WTC11 (cell line): ENCODE results near the gene UBAC2. TPM values are rescaled to one million over a fixed set of nuclear protein-coding genes. Genes with fewer than 3 reads are reported as not detected.

ENCODE experiments used
- ATAC-seq: fragments of 200-7000 bp; cut with Tn5 transposase; 2 replicates; pipeline ENCODE4 v1.10.0; 2021; ENCODE audit warnings: mild to moderate bottlenecking, moderate library complexity
- CTCF ChIA-PET: fragments of 300-600 bp; sonication (Branson Sonifier 250); formaldehyde crosslinking; loops from one replicate; lab custom pipeline; 2021; ENCODE audit warnings: antibody characterized with exemption; lab: Charles Lee
- POLR2A ChIA-PET: fragments of 350-600 bp; sonication (Branson Sonifier 250); formaldehyde crosslinking; loops from one replicate; lab custom pipeline; 2021; ENCODE audit warnings: antibody characterized with exemption; lab: Charles Lee
- DNase-seq: peaks from one replicate; pipeline ENCODE4 v3.0.0; 2021; ENCODE audit warnings: low spot score
- H3K27ac Mint-ChIP-seq: 2 replicates; pipeline ENCODE4 v1.8.0; 2021; ENCODE audit warnings: mixed read lengths
- H3K27me3 Mint-ChIP-seq: 2 replicates; pipeline ENCODE4 v1.8.0; 2021; ENCODE audit warnings: low read depth, mild to moderate bottlenecking, moderate library complexity, mixed read lengths
- H3K36me3 Mint-ChIP-seq: 2 replicates; pipeline ENCODE4 v1.8.0; 2021; ENCODE audit warnings: mixed read lengths
- H3K4me1 Mint-ChIP-seq: 2 replicates; pipeline ENCODE4 v1.8.0; 2022; ENCODE audit warnings: mixed read lengths
- H3K4me3 Mint-ChIP-seq: 2 replicates; pipeline ENCODE4 v1.8.0; 2021; ENCODE audit warnings: mild to moderate bottlenecking, moderate library complexity, mixed read lengths
- H3K9me3 Mint-ChIP-seq: 2 replicates; pipeline ENCODE4 v1.8.0; 2021; ENCODE audit warnings: mixed read lengths
- ATF1 ChIP-seq: sonication (generic); formaldehyde crosslinking; IDR thresholded peaks from 2 replicates; pipeline ENCODE4 v1.8.1; 2023; ENCODE audit warnings: mild to moderate bottlenecking, moderate library complexity, missing genetic modification reagents
- FOXJ3 ChIP-seq: sonication (generic); formaldehyde crosslinking; IDR thresholded peaks from 2 replicates; pipeline ENCODE4 v1.9.0; 2021; ENCODE audit warnings: missing genetic modification reagents, mild to moderate bottlenecking, borderline replicate concordance
- FOXK1 ChIP-seq: sonication (generic); formaldehyde crosslinking; IDR thresholded peaks from 2 replicates; pipeline ENCODE4 v1.8.0; 2022; ENCODE audit warnings: mild to moderate bottlenecking, moderate library complexity, missing genetic modification reagents
- GRHL2 ChIP-seq: fragments of 250-450 bp; sonication (Bioruptor Pico); IDR thresholded peaks from 2 replicates; pipeline ENCODE4 v1.8.0; 2022; ENCODE audit warnings: mild to moderate bottlenecking, moderate library complexity; ENCODE audit not compliant: insufficient replicate concordance, severe bottlenecking
- GTF2I ChIP-seq: fragments of 250-450 bp; sonication (Bioruptor Pico); conservative IDR thresholded peaks from 2 replicates; pipeline ENCODE4 v1.4.0; 2021; ENCODE audit warnings: mild to moderate bottlenecking
- SMAD4 ChIP-seq: sonication (generic); formaldehyde crosslinking; IDR thresholded peaks from 2 replicates; pipeline ENCODE4 v1.8.0; 2022; ENCODE audit warnings: mild to moderate bottlenecking, missing genetic modification reagents
- ZNF232 ChIP-seq: sonication (generic); formaldehyde crosslinking; IDR thresholded peaks from 2 replicates; pipeline ENCODE4 v1.8.0; 2022; ENCODE audit warnings: mild to moderate bottlenecking, missing genetic modification reagents
- ZNF423 ChIP-seq: fragments of 250-450 bp; sonication (Bioruptor Pico); IDR thresholded peaks from 2 replicates; pipeline ENCODE4 v2.1.2; 2022; ENCODE audit warnings: mild to moderate bottlenecking, moderate library complexity
- total RNA-seq: library from RNA; stranded (reverse); gene quantifications from 3 replicates; pipeline ENCODE4 v1.2.3, GENCODE V29; 2021
- TF ChIP-seq, protein P1 (sequence below): sonication (generic); formaldehyde crosslinking; IDR thresholded peaks from 2 replicates; pipeline ENCODE4 v1.8.1; 2023; ENCODE audit warnings: mild to moderate bottlenecking, missing genetic modification reagents, moderate library complexity
- TF ChIP-seq, protein P2 (sequence below): sonication (generic); formaldehyde crosslinking; IDR thresholded peaks from 2 replicates; pipeline ENCODE4 v1.8.0; 2022; ENCODE audit warnings: mild to moderate bottlenecking, missing genetic modification reagents
- TF ChIP-seq, protein P3 (sequence below): sonication (generic); formaldehyde crosslinking; IDR thresholded peaks from 2 replicates; pipeline ENCODE4 v1.8.1; 2023; ENCODE audit warnings: mild to moderate bottlenecking, missing genetic modification reagents
- TF ChIP-seq, protein P4 (sequence below): fragments of 250-450 bp; sonication (Bioruptor Pico); conservative IDR thresholded peaks from 2 replicates; pipeline ENCODE4 v1.9.0; 2021; ENCODE audit warnings: mild to moderate bottlenecking
- TF ChIP-seq, protein P5 (sequence below): sonication (generic); formaldehyde crosslinking; IDR thresholded peaks from 2 replicates; pipeline ENCODE4 v1.8.0; 2022; ENCODE audit warnings: mild to moderate bottlenecking, missing genetic modification reagents
- TF ChIP-seq, protein P6 (sequence below): sonication (generic); formaldehyde crosslinking; IDR thresholded peaks from 2 replicates; pipeline ENCODE4 v1.8.1; 2022; ENCODE audit warnings: mild to moderate bottlenecking, moderate library complexity, missing genetic modification reagents

Gene UBAC2
- total RNA-seq, 1 experiment from 2014 or later, result 64.7 TPM

DNA sequence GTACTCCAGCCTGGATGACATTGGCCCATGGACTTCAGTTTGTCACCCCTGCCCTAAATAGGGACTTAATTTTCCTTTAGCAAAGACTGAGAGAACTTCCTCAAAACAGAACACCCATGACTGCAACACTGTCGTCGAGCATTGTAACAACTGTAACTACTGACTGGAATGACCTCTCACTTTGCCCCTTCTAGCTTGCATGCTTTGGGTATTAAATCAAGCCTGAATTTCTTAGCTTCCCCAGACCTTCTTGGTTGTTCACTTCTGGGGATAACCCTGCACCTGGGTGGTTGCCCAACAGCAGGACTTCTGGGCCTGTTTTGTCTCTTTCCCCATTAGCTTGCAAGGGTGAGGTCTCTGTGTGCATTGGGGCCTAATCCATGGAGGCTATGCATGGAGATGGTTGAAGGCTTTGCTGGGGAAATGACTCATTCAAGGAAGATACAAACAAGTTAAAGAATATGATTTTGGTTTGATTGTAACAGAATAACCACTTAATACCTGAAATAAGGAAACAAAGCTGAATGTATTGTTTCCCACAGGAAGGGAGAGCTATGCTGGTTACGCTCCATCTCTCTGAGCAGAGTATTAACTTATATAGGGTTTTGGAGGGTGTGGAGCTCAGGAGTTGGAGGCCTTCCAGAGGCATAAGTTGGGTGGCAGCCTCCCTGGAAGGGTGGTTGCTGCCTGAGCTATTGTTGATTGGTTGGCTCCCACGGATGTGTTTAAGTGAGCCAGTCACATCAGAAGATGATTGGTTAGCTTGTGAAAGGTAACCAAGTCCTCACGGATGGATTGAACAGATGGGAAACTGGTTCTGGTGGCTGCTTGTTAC lies 34.7 kb upstream of the UBAC2 start:
- Mint-ChIP-seq H3K36me3 (no peaks in the 10 kb centered on the region), H3K4me1 (no peaks in the 10 kb centered on the region), H3K9me3 (peaks cover 16% of the 10 kb centered on the region)
- no peak for DNase-seq
- TF ChIP-seq FOXJ3 (CRISPR knock-in tag) (no peak), GTF2I (CRISPR knock-in tag) (no peak), ZNF423 (CRISPR knock-in tag) (no peak)
- TF ChIP-seq, protein P1, sequence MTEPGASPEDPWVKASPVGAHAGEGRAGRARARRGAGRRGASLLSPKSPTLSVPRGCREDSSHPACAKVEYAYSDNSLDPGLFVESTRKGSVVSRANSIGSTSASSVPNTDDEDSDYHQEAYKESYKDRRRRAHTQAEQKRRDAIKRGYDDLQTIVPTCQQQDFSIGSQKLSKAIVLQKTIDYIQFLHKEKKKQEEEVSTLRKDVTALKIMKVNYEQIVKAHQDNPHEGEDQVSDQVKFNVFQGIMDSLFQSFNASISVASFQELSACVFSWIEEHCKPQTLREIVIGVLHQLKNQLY, result no peak
- TF ChIP-seq, all 79 proteins: peak for 0
- Mint-ChIP-seq H3K27me3 (peaks cover 25% of the 10 kb centered on the region), H3K4me3 (no peak overlapping the region), H3K27ac (no peak overlapping the region)
- POLR2A ChIA-PET, result no interaction called here
- CTCF ChIA-PET, result no interaction called here
- no peak for ATAC-seq

DNA sequence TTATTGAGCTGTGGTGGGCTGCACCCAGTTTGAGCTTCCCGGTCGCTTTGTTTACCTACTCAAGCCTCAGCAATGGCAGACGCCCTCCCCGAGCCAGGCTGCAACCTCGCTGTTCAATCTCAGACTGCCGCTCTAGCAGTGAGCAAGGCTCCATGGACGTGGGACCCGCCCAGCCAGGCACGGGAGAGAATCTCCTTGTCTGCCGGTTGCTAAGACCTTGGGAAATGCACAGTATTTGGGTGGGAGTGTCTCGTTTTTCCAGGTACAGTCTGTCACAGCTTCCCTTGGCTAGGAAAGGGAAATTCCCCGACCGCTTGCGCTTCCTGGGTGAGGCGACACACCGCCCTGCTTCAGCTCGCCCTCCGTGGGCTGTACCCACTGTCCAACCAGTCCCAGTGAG lies 27.7 kb upstream of the UBAC2 start:
- Mint-ChIP-seq H3K9me3 (peaks cover 15% of the 10 kb centered on the region), H3K4me3 (no peak overlapping the region), H3K36me3 (no peaks in the 10 kb centered on the region), H3K4me1 (0 out of 2 replicates have a peak, but pooled peaks cover 3% of the 10 kb centered on the region), H3K27me3 (peaks cover 44% of the 10 kb centered on the region), H3K27ac (no peak overlapping the region)
- ChIA-PET CTCF (interaction anchor here (1.3 kb wide), 2 partner anchors 92 to 97 kb away, joined by 3 read pairs; no protein-coding TSS in a partner anchor), POLR2A (no interaction called here)
- DNase-seq (no peak), ATAC-seq (no peak)
- no peak for TF ChIP-seq GTF2I (CRISPR knock-in tag)
- no peak for TF ChIP-seq ATF1 (CRISPR knock-in tag)
- no peak for TF ChIP-seq SMAD4 (CRISPR knock-in tag)
- TF ChIP-seq, protein P2, sequence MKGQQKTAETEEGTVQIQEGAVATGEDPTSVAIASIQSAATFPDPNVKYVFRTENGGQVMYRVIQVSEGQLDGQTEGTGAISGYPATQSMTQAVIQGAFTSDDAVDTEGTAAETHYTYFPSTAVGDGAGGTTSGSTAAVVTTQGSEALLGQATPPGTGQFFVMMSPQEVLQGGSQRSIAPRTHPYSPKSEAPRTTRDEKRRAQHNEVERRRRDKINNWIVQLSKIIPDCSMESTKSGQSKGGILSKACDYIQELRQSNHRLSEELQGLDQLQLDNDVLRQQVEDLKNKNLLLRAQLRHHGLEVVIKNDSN (CRISPR knock-in tag), result no peak
- TF ChIP-seq, protein P3, sequence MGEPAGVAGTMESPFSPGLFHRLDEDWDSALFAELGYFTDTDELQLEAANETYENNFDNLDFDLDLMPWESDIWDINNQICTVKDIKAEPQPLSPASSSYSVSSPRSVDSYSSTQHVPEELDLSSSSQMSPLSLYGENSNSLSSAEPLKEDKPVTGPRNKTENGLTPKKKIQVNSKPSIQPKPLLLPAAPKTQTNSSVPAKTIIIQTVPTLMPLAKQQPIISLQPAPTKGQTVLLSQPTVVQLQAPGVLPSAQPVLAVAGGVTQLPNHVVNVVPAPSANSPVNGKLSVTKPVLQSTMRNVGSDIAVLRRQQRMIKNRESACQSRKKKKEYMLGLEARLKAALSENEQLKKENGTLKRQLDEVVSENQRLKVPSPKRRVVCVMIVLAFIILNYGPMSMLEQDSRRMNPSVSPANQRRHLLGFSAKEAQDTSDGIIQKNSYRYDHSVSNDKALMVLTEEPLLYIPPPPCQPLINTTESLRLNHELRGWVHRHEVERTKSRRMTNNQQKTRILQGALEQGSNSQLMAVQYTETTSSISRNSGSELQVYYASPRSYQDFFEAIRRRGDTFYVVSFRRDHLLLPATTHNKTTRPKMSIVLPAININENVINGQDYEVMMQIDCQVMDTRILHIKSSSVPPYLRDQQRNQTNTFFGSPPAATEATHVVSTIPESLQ (CRISPR knock-in tag), result no peak
- TF ChIP-seq, protein P4, sequence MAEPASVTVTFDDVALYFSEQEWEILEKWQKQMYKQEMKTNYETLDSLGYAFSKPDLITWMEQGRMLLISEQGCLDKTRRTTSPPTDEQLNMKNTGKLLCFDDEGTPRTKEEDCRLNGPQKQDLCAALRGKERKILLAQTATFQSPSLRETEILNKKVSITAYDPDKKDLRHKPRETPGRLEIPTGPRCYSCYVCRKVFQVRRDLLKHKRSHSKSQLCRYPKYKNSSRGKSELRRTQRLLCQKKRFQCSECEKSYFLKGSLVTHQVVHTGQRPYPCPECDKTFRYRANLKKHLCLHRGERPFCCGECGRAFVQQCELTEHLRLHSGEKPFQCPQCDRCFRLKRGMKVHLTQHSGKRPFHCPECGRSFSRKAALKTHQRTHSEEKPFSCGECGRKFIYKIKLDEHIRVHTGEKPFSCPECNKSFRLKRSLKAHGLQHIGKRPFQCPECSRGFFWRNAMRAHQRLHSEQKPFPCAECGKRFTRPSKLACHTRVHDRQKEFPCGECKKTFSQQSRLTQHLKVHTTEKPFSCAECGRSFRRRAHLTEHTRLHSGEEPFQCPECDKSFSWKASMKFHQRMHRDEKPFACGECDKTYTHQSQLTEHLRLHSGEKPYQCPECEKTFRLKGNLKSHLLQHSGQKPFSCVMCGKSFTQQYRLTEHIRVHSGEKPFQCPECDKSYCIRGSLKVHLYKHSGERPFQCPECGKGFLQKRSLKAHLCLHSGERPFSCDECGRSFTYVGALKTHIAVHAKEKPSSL (CRISPR knock-in tag), result no peak
- TF ChIP-seq, protein P5, sequence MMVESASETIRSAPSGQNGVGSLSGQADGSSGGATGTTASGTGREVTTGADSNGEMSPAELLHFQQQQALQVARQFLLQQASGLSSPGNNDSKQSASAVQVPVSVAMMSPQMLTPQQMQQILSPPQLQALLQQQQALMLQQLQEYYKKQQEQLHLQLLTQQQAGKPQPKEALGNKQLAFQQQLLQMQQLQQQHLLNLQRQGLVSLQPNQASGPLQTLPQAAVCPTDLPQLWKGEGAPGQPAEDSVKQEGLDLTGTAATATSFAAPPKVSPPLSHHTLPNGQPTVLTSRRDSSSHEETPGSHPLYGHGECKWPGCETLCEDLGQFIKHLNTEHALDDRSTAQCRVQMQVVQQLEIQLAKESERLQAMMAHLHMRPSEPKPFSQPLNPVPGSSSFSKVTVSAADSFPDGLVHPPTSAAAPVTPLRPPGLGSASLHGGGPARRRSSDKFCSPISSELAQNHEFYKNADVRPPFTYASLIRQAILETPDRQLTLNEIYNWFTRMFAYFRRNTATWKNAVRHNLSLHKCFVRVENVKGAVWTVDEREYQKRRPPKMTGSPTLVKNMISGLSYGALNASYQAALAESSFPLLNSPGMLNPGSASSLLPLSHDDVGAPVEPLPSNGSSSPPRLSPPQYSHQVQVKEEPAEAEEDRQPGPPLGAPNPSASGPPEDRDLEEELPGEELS (CRISPR knock-in tag), result no peak
- TF ChIP-seq, protein P6, sequence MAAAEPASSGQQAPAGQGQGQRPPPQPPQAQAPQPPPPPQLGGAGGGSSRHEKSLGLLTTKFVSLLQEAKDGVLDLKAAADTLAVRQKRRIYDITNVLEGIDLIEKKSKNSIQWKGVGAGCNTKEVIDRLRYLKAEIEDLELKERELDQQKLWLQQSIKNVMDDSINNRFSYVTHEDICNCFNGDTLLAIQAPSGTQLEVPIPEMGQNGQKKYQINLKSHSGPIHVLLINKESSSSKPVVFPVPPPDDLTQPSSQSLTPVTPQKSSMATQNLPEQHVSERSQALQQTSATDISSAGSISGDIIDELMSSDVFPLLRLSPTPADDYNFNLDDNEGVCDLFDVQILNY (CRISPR knock-in tag), result no peak
- TF ChIP-seq ZNF232 (CRISPR knock-in tag), result no peak
- no peak for TF ChIP-seq GRHL2 (CRISPR knock-in tag)
- TF ChIP-seq FOXK1 (CRISPR knock-in tag), result no peak
